HepG2 (cell line): ENCODE data around the gene TMC2. TPM values are rescaled to one million over a fixed set of nuclear protein-coding genes. Genes with fewer than 3 reads are reported as not detected.

Experiments
- ATAC-seq: fragments of 200-7000 bp; cut with Tn5 transposase; 3 replicates; pipeline ENCODE4 v1.9.1; 2020; ENCODE audit warnings: mild to moderate bottlenecking, moderate library complexity
- BruUV-seq: library from RNA; stranded (reverse); fragments of 400-500 nt; replicated peaks from 2 replicates; lab custom pipeline; 2021; lab: Mats Ljungman, UMichigan
- CTCF ChIA-PET: fragments of 300-600 bp; formaldehyde crosslinking; extraction: SDS; loops from one replicate; lab custom pipeline; 2021; ENCODE audit warnings: low total read pairs, inconsistent platforms, low intra/inter-chr PET ratio; lab: Yijun Ruan, JAX
- POLR2A ChIA-PET: fragments of 350-600 bp; sonication (Branson Sonifier 250); formaldehyde crosslinking; loops from one replicate; lab custom pipeline; 2020; ENCODE audit warnings: antibody characterized with exemption, inconsistent platforms; lab: Yijun Ruan, JAX
- DNase-seq: peaks from one replicate; pipeline ENCODE4 v3.0.0-alpha.2; 2015; ENCODE audit warnings: low spot score
- FAIRE-seq: peaks from 3 replicates; lab custom pipeline; 2011; peaks lifted over from hg19 to GRCh38; lab: Jason Lieb, UNC
- H2AFZ ChIP-seq: one replicate; pipeline ENCODE4 v1.6.1; 2011; ENCODE audit warnings: low read length, inconsistent platforms
- H3K27ac ChIP-seq: fragments of 300-600 bp; 3 replicates; pipeline ENCODE4 v1.8.0; 2011; ENCODE audit warnings: mixed run types, mild to moderate bottlenecking, mixed read lengths, low read length, inconsistent platforms; ENCODE audit not compliant: insufficient read depth; ENCODE audit errors: extremely low read length
- H3K27me3 ChIP-seq, 2 experiments: fragments of 200-600 bp in 1 of 2; 2 replicates in 1 of 2; 3 replicates in 1 of 2; pipeline versions ENCODE4 v1.6.0 to v1.8.0; 2011; ENCODE audit warnings: low read length in 2 of 2, mild to moderate bottlenecking in 2 of 2, moderate library complexity in 2 of 2, inconsistent platforms in 1 of 2; ENCODE audit not compliant: insufficient read depth in 2 of 2, control insufficient read depth in 1 of 2
- H3K36me3 ChIP-seq, 2 experiments: fragments of 200-600 bp in 1 of 2; replicated peaks in 1 of 2; 2 replicates in 1 of 2; 3 replicates in 1 of 2; pipeline versions ENCODE4 v1.5.1 to v1.8.0; 2011; ENCODE audit warnings: low read length in 2 of 2, inconsistent platforms in 1 of 2; ENCODE audit not compliant: insufficient read depth in 2 of 2, control insufficient read depth in 1 of 2
- H3K4me1 ChIP-seq: 2 replicates; pipeline ENCODE4 v1.5.1; 2012; ENCODE audit warnings: low read length, inconsistent platforms; ENCODE audit not compliant: insufficient read depth
- H3K4me2 ChIP-seq: 2 replicates; pipeline ENCODE4 v1.6.0; 2011; ENCODE audit warnings: low read depth, low read length, inconsistent platforms
- H3K4me3 ChIP-seq, 3 experiments: fragments of 200-600 bp in 1 of 3; sonication (generic), shearing (Covaris generic) in 1 of 3; replicated peaks in 1 of 3; 2 replicates each; pipeline ENCODE4 v1.5.1; 2011 to 2016; ENCODE audit warnings: low read length in 3 of 3, inconsistent platforms in 2 of 3, low read depth in 2 of 3, mild to moderate bottlenecking in 2 of 3, control low read depth in 1 of 3, mixed read lengths in 1 of 3; ENCODE audit not compliant: insufficient read depth in 1 of 3
- H3K79me2 ChIP-seq: one replicate; pipeline ENCODE4 v1.6.1; 2011; ENCODE audit warnings: low read length, inconsistent platforms; ENCODE audit not compliant: insufficient read depth
- H3K9ac ChIP-seq: 2 replicates; pipeline ENCODE4 v1.6.0; 2011; ENCODE audit warnings: mild to moderate bottlenecking, low read depth, low read length, inconsistent platforms; ENCODE audit not compliant: insufficient read depth
- H3K9me3 ChIP-seq: 2 replicates; pipeline ENCODE4 v1.5.1; 2012; ENCODE audit warnings: mild to moderate bottlenecking, low read length
- H4K20me1 ChIP-seq: 2 replicates; pipeline ENCODE4 v1.6.0; 2011; ENCODE audit warnings: inconsistent platforms, mild to moderate bottlenecking, low read length, moderate library complexity; ENCODE audit not compliant: insufficient read depth
- CENPT ChIP-seq: sonication (generic); formaldehyde crosslinking; IDR thresholded peaks from 2 replicates; pipeline ENCODE4 v1.8.0; 2022; ENCODE audit warnings: low read depth, mild to moderate bottlenecking, moderate library complexity, missing genetic modification reagents
- HOXA3 ChIP-seq: sonication (generic); formaldehyde crosslinking; IDR thresholded peaks from 2 replicates; pipeline ENCODE4 v1.5.0; 2020; ENCODE audit warnings: missing genetic modification reagents
- KAT7 ChIP-seq: IDR thresholded peaks from 2 replicates; pipeline ENCODE4 v1.6.1; 2018; ENCODE audit warnings: borderline replicate concordance, missing compliant biosample characterization
- NCOR1 ChIP-seq: fragments of 200-600 bp; sonication (generic); IDR thresholded peaks from 2 replicates; pipeline ENCODE4 v1.7.0; 2017; ENCODE audit warnings: antibody characterized with exemption, low read length, borderline replicate concordance
- PCBP1 ChIP-seq: fragments of 200-400 bp; formaldehyde crosslinking; IDR thresholded peaks from 2 replicates; pipeline ENCODE4 v1.6.1; 2017; ENCODE audit warnings: mild to moderate bottlenecking, low read depth, low read length, borderline replicate concordance
- PLRG1 ChIP-seq: fragments of 450-650 bp; conservative IDR thresholded peaks from 2 replicates; pipeline ENCODE4 v1.6.1; 2016
- RARA ChIP-seq: IDR thresholded peaks from 2 replicates; pipeline ENCODE4 v1.6.1; 2016; ENCODE audit warnings: missing genetic modification reagents, missing compliant biosample characterization
- RXRB ChIP-seq: IDR thresholded peaks from 2 replicates; pipeline ENCODE4 v1.6.1; 2016; ENCODE audit warnings: borderline replicate concordance, missing genetic modification reagents, missing compliant biosample characterization
- SIN3B ChIP-seq: fragments of 150-350 bp; IDR thresholded peaks from 2 replicates; pipeline ENCODE4 v1.6.1; 2014; ENCODE audit warnings: low read length
- SKI ChIP-seq: fragments of 450-650 bp; IDR thresholded peaks from one replicate; pipeline ENCODE4 v1.6.1; 2018; ENCODE audit warnings: mild to moderate bottlenecking; ENCODE audit not compliant: partially characterized antibody
- SRSF4 ChIP-seq: fragments of 200-400 bp; formaldehyde crosslinking; IDR thresholded peaks from one replicate; pipeline ENCODE4 v1.6.1; 2018; ENCODE audit warnings: mild to moderate bottlenecking, low read depth, low read length, moderate library complexity; ENCODE audit not compliant: poor library complexity, severe bottlenecking
- TBL1XR1 ChIP-seq: fragments of 150-350 bp; IDR thresholded peaks from 2 replicates; pipeline ENCODE4 v1.6.1; 2014; ENCODE audit warnings: borderline replicate concordance, low read length; ENCODE audit not compliant: partially characterized antibody
- TBX3 ChIP-seq: fragments of 450-650 bp; IDR thresholded peaks from 2 replicates; pipeline ENCODE4 v1.6.1; 2017; ENCODE audit warnings: antibody characterized with exemption, mild to moderate bottlenecking, inconsistent platforms, borderline replicate concordance
- TGIF2 ChIP-seq: IDR thresholded peaks from 2 replicates; pipeline ENCODE4 v1.6.1; 2016; ENCODE audit warnings: control low read depth, missing compliant biosample characterization
- ZKSCAN1 ChIP-seq: fragments of 150-350 bp; IDR thresholded peaks from 2 replicates; pipeline ENCODE4 v1.6.1; 2014; ENCODE audit warnings: low read length
- ZNF781 ChIP-seq: sonication (generic); formaldehyde crosslinking; IDR thresholded peaks from 2 replicates; pipeline ENCODE4 v1.5.1; 2020; ENCODE audit warnings: borderline replicate concordance, mild to moderate bottlenecking, missing genetic modification reagents; ENCODE audit errors: not compliant biosample characterization
- ZNF788 ChIP-seq: sonication (generic); formaldehyde crosslinking; IDR thresholded peaks from 2 replicates; pipeline ENCODE4 v1.5.0; 2020; ENCODE audit warnings: mild to moderate bottlenecking, missing genetic modification reagents, borderline replicate concordance
- WGBS: methylation state at CpG from one replicate; pipeline ENCODE4 v1.1.6; 2017; ENCODE audit warnings: low lambda C conversion rate; 5-methylcytosine and 5-hydroxymethylcytosine counted together
- in situ Hi-C: cut with HindIII; loops from 2 replicates; pipeline ENCODE4 v1.10.0; 2017; ENCODE audit warnings: low pct_unique_long_range_greater_than_20kb; ENCODE audit not compliant: extremely low pct_ligation_motif_present
- intact Hi-C: fragments of 100-400 bp; cut with micrococcal nuclease; formaldehyde crosslinking; loops from one replicate; pipeline ENCODE4 v1.10.0; 2022; ENCODE audit not compliant: unreplicated experiment
- polyA plus RNA-seq, 8 experiments: library from polyadenylated mRNA; depleted of rRNA in 3 of 8; stranded (reverse) in 7 of 8; unstranded in 1 of 8; fragments of >200 nt; fragmentation: Illumina TruSeq in 4 of 8; extraction: Trizol in 4 of 8; gene quantifications; 2 replicates each; pipeline versions ENCODE4 v1.2.1 to v1.2.3, GENCODE V29; 2011 to 2016; ENCODE audit warnings: low read depth in 4 of 8, missing spikeins in 1 of 8, mixed read lengths in 1 of 8; ENCODE audit not compliant: insufficient read depth in 1 of 8
- total RNA-seq, 5 experiments: library from RNA; depleted of rRNA; stranded (reverse); fragments of >200 nt; fragmentation: Illumina TruSeq; extraction: Trizol; gene quantifications; 2 replicates each; pipeline ENCODE4 v1.2.3, GENCODE V29; 2016; ENCODE audit warnings: low read depth in 1 of 5
- TF ChIP-seq, protein P1 (sequence below): IDR thresholded peaks from 2 replicates; pipeline ENCODE4 v1.4.0; 2020; ENCODE audit warnings: mild to moderate bottlenecking, missing genetic modification reagents
- TF ChIP-seq, protein P2 (sequence below): IDR thresholded peaks from 2 replicates; pipeline ENCODE4 v1.6.1; 2016; ENCODE audit warnings: missing compliant biosample characterization, missing genetic modification reagents, borderline replicate concordance

Gene TMC2
- total and polyA plus RNA-seq, 2 of the 13 experiments (the other 11 are each of a cell fraction or from before 2014, with no cell fraction given): not detected

DNA sequence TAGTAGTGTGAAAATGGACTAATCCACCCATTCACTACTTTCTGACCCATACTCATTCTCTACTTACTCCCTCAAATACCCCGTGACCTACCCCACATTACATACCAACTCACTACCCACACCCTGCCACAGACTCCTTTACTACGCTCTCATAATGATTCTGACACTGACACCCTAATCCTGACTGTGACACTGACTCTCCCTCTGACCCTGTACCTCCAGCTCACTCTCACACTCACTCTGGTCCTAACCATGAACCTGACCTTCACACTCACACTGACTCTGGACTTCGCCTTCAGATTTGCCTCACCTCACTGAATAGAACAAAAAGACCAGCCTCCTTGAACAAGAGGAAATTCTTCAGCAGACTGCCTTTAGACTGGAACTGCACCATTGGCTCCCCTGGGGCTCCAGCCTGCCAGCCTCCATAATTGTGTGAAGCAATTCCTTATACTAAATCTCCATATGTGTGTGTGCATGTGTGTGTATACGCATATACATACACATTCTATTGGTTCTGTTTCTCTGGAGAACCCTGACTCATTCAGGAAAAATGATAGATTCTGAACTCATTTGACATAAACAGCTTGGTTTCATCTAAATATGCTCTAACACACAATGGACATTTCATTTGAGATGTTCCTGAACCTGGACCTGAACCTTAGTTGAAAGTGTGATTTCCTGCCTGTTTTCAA, 17.1 kb upstream of the TMC2 start:
- CTCF ChIA-PET: interaction anchor here (0.6 kb wide), 1 partner anchor 10 kb away, joined by 3 read pairs; no protein-coding TSS in a partner anchor
- ATAC-seq (peak; percentile 17; the same call in 2 of the 3 replicates), DNase-seq (no peak), FAIRE-seq (no peak)
- H3K4me3 ChIP-seq: no peak overlapping the region
- WGBS: 44% methylated on average over 4 of the region's 4 CpGs
- H3K9ac ChIP-seq: no peak overlapping the region
- H3K27me3 ChIP-seq: peaks cover 1 to 29% of the 10 kb centered on the region in 2 experiments; a peak in 3 of 5 replicates
- no peaks in the 10 kb centered on the region for H3K79me2 ChIP-seq
- H2AFZ ChIP-seq: no peak overlapping the region
- H3K4me2 ChIP-seq: no peak overlapping the region
- peaks cover 13% of the 10 kb centered on the region for H3K4me1 ChIP-seq
- intact Hi-C loops (no loop called here), in situ Hi-C loops (no loop called here)
- no peak overlapping the region for H3K27ac ChIP-seq
- H3K9me3 ChIP-seq: no peaks in the 10 kb centered on the region
- no peaks in the 10 kb centered on the region for H4K20me1 ChIP-seq
- POLR2A ChIA-PET: interaction anchor here (1.9 kb wide), 1 partner anchor 133 kb away, joined by 7 read pairs; the partner anchor contains the start of gene NOP56
- no peaks in the 10 kb centered on the region for H3K36me3 ChIP-seq
- BruUV-seq: no TSS peak
- TF ChIP-seq ZKSCAN1: no peak
- TF ChIP-seq PCBP1: no peak
- TF ChIP-seq, protein P1, sequence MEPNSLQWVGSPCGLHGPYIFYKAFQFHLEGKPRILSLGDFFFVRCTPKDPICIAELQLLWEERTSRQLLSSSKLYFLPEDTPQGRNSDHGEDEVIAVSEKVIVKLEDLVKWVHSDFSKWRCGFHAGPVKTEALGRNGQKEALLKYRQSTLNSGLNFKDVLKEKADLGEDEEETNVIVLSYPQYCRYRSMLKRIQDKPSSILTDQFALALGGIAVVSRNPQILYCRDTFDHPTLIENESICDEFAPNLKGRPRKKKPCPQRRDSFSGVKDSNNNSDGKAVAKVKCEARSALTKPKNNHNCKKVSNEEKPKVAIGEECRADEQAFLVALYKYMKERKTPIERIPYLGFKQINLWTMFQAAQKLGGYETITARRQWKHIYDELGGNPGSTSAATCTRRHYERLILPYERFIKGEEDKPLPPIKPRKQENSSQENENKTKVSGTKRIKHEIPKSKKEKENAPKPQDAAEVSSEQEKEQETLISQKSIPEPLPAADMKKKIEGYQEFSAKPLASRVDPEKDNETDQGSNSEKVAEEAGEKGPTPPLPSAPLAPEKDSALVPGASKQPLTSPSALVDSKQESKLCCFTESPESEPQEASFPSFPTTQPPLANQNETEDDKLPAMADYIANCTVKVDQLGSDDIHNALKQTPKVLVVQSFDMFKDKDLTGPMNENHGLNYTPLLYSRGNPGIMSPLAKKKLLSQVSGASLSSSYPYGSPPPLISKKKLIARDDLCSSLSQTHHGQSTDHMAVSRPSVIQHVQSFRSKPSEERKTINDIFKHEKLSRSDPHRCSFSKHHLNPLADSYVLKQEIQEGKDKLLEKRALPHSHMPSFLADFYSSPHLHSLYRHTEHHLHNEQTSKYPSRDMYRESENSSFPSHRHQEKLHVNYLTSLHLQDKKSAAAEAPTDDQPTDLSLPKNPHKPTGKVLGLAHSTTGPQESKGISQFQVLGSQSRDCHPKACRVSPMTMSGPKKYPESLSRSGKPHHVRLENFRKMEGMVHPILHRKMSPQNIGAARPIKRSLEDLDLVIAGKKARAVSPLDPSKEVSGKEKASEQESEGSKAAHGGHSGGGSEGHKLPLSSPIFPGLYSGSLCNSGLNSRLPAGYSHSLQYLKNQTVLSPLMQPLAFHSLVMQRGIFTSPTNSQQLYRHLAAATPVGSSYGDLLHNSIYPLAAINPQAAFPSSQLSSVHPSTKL (CRISPR knock-in tag): peak; percentile 35; the same call in 1 of the 2 replicates
- TF ChIP-seq, protein P2, sequence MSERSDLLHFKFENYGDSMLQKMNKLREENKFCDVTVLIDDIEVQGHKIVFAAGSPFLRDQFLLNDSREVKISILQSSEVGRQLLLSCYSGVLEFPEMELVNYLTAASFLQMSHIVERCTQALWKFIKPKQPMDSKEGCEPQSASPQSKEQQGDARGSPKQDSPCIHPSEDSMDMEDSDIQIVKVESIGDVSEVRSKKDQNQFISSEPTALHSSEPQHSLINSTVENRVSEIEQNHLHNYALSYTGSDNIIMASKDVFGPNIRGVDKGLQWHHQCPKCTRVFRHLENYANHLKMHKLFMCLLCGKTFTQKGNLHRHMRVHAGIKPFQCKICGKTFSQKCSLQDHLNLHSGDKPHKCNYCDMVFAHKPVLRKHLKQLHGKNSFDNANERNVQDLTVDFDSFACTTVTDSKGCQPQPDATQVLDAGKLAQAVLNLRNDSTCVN (CRISPR knock-in tag): no peak
- TF ChIP-seq NCOR1: peak; percentile 47; the same call in 1 of the 2 replicates
- peak; percentile 92 for TF ChIP-seq TBL1XR1
- no peak for TF ChIP-seq KAT7 (CRISPR knock-in tag)
- TF ChIP-seq RARA (CRISPR knock-in tag): peak; percentile 95
- TF ChIP-seq SIN3B: no peak
- 0 out of 2 replicates have a peak, but pooled peaks have one; percentile 18 for TF ChIP-seq TBX3
- TF ChIP-seq SRSF4: no peak
- TF ChIP-seq SKI: peak; percentile 94
- TF ChIP-seq TGIF2 (CRISPR knock-in tag): no peak
- no peak for TF ChIP-seq HOXA3 (CRISPR knock-in tag)
- TF ChIP-seq ZNF788: no peak
- no peak for TF ChIP-seq ZNF781 (CRISPR knock-in tag)
- 0 out of 2 replicates have a peak, but pooled peaks have one; percentile 12 for TF ChIP-seq RXRB (CRISPR knock-in tag)
- no peak for TF ChIP-seq CENPT
- 0 out of 2 replicates have a peak, but pooled peaks have one; percentile 35 for TF ChIP-seq PLRG1
